Spleen (tissue), 7 donors: ENCODE results near the gene CYTH4.

Source experiments
- CTCF ChIP-seq, 11 experiments: fragments of 200-600 bp in 7 of 11; fragments of 450-650 bp in 4 of 11; sonication (generic) in 4 of 11; IDR thresholded peaks in 8 of 11; conservative IDR thresholded peaks in 3 of 11; 1 replicate in 7 of 11; 2 replicates in 4 of 11; pipeline versions ENCODE4 v1.4.0 to v1.8.0; 2016 to 2021; ENCODE audit warnings: antibody characterized with exemption in 11 of 11, inconsistent platforms in 4 of 11, mild to moderate bottlenecking in 1 of 11
- POLR2A ChIP-seq, 3 donors: fragments of 450-650 bp; IDR thresholded peaks; one replicate each; pipeline ENCODE4 v1.5.1; 2017; ENCODE audit warnings: antibody characterized with exemption in 3 of 3, mild to moderate bottlenecking in 1 of 3
- donor health status: DM: no; HTN: no; CAD: no; lungs with moderate emphysema.
- donor health status: DM: no; HTN: no; CAD: no.
- donor health status: DM: no; HTN: no; CAD: no.

GRCh38 chr22:37244922-37245722 is 37.2 kb upstream of the CYTH4 start:
- TF ChIP-seq CTCF (IDR thresholded peaks at IDR 0.05 in 8 of 11, conservative IDR thresholded peaks at IDR 0.05 in 3 of 11) (no peak), POLR2A (IDR thresholded peaks at IDR 0.05) (no peak)
